HG03571 (cell line): ENCODE data around the gene PSG3.
"Not testable (repeated sequence)": the region's sequence is repeated elsewhere in the genome, so short reads cannot be mapped to it uniquely, and the experiment has no call there.

Experiments
- ATAC-seq: cut with Tn5 transposase; IDR thresholded peaks from one replicate; pipeline ENCODE4 v1.9.1; 2021; ENCODE audit not compliant: unreplicated experiment

Gene PSG3

GRCh38 chr19:42740381-42740780, at the start of gene PSG3:
Gene PSG3 (minus strand): TSS chr19:42740481. CDS start chr19:42740384, 97 bp downstream.
- not testable (repeated sequence) for ATAC-seq

DNA sequence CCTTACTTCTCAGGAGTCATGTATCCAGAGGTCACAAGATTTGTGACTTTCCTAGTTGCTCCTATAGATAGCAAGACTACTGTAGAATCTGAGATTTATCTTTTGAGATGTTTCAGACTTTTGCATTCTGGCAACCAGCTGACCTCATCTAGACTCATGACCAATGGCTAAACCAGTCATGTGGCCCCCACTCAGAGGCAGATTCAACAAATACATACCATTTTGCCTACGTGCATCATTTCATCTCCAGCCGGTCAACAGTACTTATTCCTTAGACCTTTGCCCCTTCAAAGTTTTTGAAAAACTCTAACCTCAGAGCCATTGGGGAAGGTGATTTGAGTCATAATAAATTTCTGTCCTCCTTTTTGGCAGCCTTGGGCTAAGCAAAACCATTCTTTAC, 48.5 kb upstream of the PSG3 start:
- not testable (repeated sequence) for ATAC-seq

- ATAC-seq, result not testable (repeated sequence)
These were observed 47.5 kb upstream of the PSG3 start for GRCh38 chr19:42787766-42788165.

GRCh38 chr19:42776750-42777612, 36.7 kb upstream of the PSG3 start:
- ATAC-seq, result not testable (repeated sequence)

GRCh38 chr19:42774510-42775158, 34.4 kb upstream of the PSG3 start:
- not testable (repeated sequence) for ATAC-seq

DNA sequence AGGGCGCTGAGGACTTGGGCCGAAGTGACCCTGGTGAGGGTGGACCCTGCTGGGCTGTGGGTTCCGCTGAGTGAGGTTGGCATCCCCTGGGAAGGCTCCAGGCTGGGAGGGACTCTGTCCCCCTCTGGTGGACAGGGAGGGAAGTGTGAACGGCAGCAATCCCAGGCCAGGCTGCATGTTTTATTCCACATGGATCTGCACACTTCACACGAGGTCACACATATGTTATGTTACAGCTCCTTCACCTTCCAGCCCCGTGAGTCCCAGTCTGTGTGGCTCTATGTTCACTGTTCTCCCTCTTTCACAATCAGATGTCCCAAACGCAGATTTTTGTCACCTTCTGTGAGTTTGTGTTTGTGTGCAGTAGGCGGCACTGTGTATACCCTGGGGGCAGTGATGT, 27.0 kb upstream of the PSG3 start:
- not testable (repeated sequence) for ATAC-seq

DNA sequence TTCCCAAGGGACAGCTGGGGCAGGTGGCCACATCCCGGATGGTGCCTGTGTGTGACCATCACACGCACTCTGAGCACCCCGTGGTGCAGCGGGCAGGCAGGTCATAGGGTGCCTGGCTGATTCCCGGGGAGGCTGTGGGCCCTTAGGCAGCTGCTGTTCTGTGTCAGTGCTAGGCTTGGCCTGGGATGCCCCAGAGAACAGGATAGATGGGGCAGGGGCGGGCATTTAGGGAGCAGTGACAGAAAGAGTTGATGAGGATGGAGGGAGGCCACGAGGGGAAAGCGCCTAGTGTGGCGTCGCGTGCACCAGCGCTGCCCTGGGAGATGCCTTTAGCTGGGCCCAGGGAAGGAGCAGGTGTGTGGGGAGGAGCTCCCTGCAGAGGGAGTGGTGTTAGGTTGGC, 26.6 kb upstream of the PSG3 start:
- ATAC-seq, result not testable (repeated sequence)

GRCh38 chr19:42764836-42765235, 24.6 kb upstream of the PSG3 start:
- ATAC-seq, result no peak

- ATAC-seq, result no peak
These were observed 22.5 kb upstream of the PSG3 start for GRCh38 chr19:42762789-42763188.

DNA sequence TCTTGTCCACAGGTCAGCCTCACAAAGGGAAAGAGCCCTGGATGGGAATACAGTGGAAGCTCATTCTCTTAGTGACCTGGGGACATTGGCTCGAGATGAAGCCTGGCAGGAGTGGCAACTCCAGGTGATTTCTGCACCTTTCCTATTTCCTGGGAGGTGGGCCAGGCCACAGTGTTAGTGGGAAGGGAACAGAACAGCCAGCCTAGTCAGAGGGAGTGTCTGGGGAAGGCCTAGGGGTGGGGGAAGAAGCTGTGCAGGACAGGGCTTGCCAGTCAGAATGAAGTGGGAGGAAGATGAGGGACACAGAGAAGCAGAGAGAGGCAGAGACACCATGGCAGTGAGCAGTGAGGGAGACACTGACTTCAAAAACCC, 21.6 kb upstream of the PSG3 start:
- ATAC-seq, result not testable (repeated sequence)

- not testable (repeated sequence) for ATAC-seq
These were observed 21.0 kb upstream of the PSG3 start for GRCh38 chr19:42760954-42761923.

DNA sequence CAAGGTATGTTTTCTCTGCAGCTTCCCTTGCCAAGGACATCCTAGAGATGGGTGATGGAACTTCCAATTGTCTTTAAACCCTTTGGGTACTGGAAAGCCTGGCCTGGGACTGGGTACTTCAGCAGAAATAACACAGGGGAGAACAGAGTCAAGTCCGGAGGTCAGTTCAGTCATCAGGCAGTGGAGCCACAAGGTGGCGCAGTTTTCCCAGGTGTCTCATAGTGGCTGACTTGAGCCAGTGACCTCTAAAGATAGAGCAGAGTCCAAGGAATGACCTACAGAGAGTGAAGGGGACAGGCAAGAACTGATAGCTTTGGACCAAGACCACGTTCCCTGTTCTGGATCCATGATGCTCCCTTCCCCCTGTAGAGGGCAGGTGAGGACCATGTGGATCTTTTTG, 18.4 kb upstream of the PSG3 start:
- not testable (repeated sequence) for ATAC-seq

- ATAC-seq, result not testable (repeated sequence)
These were observed 12.0 kb upstream of the PSG3 start for GRCh38 chr19:42752246-42752645.

GRCh38 chr19:42741726-42742607, 1.7 kb upstream of the PSG3 start:
- ATAC-seq, result not testable (repeated sequence)

DNA sequence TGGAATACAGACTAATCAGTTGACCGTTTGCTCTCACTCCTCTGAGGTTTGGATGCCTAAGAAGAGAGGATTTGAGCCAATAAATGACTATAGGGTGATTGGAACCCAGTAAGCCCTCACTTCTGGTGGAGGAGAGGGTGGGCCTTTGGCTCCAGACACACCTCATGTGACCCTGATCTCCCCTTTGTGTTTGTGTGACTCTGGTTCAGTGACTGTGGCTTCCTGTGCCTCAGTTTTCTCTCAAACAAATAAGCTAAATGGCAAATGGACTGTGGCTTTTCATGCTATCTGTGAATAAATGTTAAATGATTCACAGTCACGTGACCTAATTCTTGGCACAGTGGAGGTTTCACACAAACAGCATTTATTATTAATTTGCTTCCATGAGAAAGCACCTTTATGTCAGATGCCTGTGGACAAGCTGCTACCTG, 2.7 kb downstream of the PSG3 start:
- not testable (repeated sequence) for ATAC-seq

DNA sequence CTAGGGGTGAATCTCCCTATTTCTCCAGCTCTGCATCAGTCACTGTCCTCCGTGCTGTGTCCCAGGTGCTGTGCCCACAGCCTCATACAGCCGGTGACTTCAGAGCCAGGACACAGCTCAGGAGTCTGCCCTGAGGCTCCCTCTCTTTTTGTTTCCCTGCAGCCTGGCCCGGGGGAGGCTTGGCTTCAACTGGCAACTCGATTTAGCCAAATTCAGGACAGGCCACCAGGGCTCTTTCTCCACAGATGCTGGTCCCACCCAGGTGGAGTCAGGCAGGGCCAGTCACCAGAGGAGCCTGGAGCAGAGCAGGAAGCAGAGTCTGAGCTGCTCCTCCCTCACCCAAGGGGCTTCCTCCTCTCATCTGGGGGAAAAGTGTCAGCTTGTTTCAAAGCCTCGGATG, 11.9 kb downstream of the PSG3 start:
- not testable (repeated sequence) for ATAC-seq

DNA sequence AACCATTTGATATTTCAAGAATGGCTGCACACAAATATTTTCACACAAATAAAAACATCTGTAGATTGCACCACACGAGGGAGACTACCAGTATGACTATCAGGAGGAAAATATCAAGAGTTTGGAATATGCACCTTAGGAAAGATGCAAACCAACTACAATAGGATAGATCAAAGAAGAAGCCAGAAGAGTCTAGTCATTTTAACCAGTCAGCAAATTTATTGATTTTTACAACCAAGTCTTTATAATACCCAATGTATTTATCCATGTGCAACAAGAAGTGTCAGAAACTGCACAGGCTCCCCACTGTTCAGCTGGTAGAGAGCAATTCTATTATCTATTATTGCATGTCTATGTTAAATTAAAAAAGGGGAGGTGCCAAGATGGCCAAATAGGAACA, 26.3 kb downstream of the PSG3 start:
- not testable (repeated sequence) for ATAC-seq

- ATAC-seq, result not testable (repeated sequence)
These were observed 27.5 kb downstream of the PSG3 start for GRCh38 chr19:42712753-42713152.

DNA sequence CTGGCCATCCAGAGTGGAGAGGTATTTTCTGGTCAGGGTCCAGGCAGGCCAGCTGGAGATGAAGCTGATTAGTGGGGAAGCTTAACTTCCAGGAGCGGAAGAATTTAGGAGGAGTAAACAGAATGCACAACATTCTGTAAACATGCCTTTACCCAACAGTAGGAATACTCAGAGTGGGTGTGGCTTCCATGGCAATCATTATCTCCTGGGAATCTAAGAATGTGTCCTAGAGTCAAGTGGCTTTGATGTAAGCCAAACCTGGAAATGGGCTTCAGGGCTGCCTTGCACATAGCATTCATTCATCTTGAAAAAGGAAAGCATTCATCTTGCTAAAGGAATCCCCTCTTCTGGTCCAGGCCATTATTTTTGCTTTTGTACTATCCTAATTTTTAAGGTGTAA, 29.3 kb downstream of the PSG3 start:
- ATAC-seq, result not testable (repeated sequence)

- ATAC-seq, result no peak
These were observed 42.4 kb downstream of the PSG3 start for GRCh38 chr19:42697884-42698283.
